GM12878 (cell line): ENCODE results near the gene COL5A1. TPM values are rescaled to one million over a fixed set of nuclear protein-coding genes. Genes with fewer than 3 reads are reported as not detected.

Experiments used
- ATAC-seq: fragments of 200-7000 bp; cut with Tn5 transposase; 3 replicates; pipeline ENCODE4 v1.9.1; 2020; ENCODE audit warnings: mild to moderate bottlenecking, moderate library complexity
- BruUV-seq: library from RNA; stranded (reverse); fragments of 400-500 nt; replicated peaks from 2 replicates; lab custom pipeline; 2021; lab: Mats Ljungman, UMichigan
- CTCF ChIA-PET: fragments of 300-600 bp; sonication (Branson Sonifier 250); formaldehyde crosslinking; extraction: SDS; loops from one replicate; lab custom pipeline; 2021; ENCODE audit warnings: inconsistent platforms; lab: Yijun Ruan, JAX
- POLR2A ChIA-PET: fragments of 350-600 bp; formaldehyde crosslinking; extraction: SDS; loops from one replicate; lab custom pipeline; 2021; ENCODE audit warnings: inconsistent platforms; lab: Charles Lee
- RAD21 ChIA-PET: fragments of 300-600 bp; sonication (Branson Sonifier 250); formaldehyde crosslinking; loops from one replicate; lab custom pipeline; 2023; ENCODE audit warnings: antibody characterized with exemption; ENCODE audit not compliant: unreplicated experiment; lab: Charles Lee
- SMC1A ChIA-PET: fragments of 300-600 bp; sonication (Branson Sonifier 250); formaldehyde crosslinking; loops from one replicate; lab custom pipeline; 2023; ENCODE audit not compliant: unreplicated experiment, uncharacterized antibody; lab: Charles Lee
- DNase-seq: peaks from one replicate; pipeline ENCODE4 v3.0.0-alpha.2; 2011; ENCODE audit warnings: low read depth, low spot score
- FAIRE-seq: peaks from 3 replicates; lab custom pipeline; 2011; peaks lifted over from hg19 to GRCh38; lab: Jason Lieb, UNC
- H2AFZ ChIP-seq: 2 replicates; pipeline ENCODE4 v1.6.0; 2011; ENCODE audit warnings: low read depth, low read length, control low read depth; ENCODE audit not compliant: control insufficient read depth
- H3K27ac ChIP-seq: 2 replicates; pipeline ENCODE4 v1.5.1; 2011; ENCODE audit warnings: control low read depth; ENCODE audit not compliant: control insufficient read depth, insufficient read depth
- H3K27me3 ChIP-seq, 2 experiments: replicated peaks in 1 of 2; 2 replicates each; pipeline versions ENCODE4 v1.6.0 to v1.6.1; 2011; ENCODE audit warnings: low read length in 1 of 2; ENCODE audit not compliant: control insufficient read depth in 2 of 2, insufficient read depth in 2 of 2
- H3K36me3 ChIP-seq, 2 experiments: 2 replicates each; pipeline ENCODE4 v1.5.1; 2011; ENCODE audit warnings: low read length in 1 of 2; ENCODE audit not compliant: control insufficient read depth in 2 of 2, insufficient read depth in 2 of 2
- H3K4me1 ChIP-seq: 2 replicates; pipeline ENCODE4 v1.6.1; 2011; ENCODE audit warnings: mild to moderate bottlenecking, low read length, moderate library complexity, mixed read lengths; ENCODE audit not compliant: control insufficient read depth, insufficient read depth
- H3K4me2 ChIP-seq: 2 replicates; pipeline ENCODE4 v1.6.0; 2011; ENCODE audit warnings: control low read depth; ENCODE audit not compliant: control insufficient read depth, insufficient read depth
- H3K4me3 ChIP-seq: fragments of 200-600 bp; sonication (generic); 2 replicates; pipeline ENCODE4 v1.5.1; 2016
- H3K79me2 ChIP-seq: 2 replicates; pipeline ENCODE4 v1.6.0; 2011; ENCODE audit warnings: low read length; ENCODE audit not compliant: control insufficient read depth, insufficient read depth
- H3K9ac ChIP-seq: 2 replicates; pipeline ENCODE4 v1.8.0; 2011; ENCODE audit warnings: low read length, control low read depth, mixed read lengths; ENCODE audit not compliant: control insufficient read depth, insufficient read depth
- H3K9me3 ChIP-seq: replicated peaks from 3 replicates; pipeline ENCODE4 v1.5.1; 2011; ENCODE audit warnings: mild to moderate bottlenecking, low read length; ENCODE audit not compliant: control insufficient read depth, insufficient read depth
- H4K20me1 ChIP-seq: 2 replicates; pipeline ENCODE4 v1.6.0; 2011; ENCODE audit not compliant: control insufficient read depth, insufficient read depth
- BHLHE40 ChIP-seq, 2 experiments: fragments of 450-650 bp in 1 of 2; IDR thresholded peaks; 2 replicates each; pipeline ENCODE4 v1.6.1; 2011 to 2017; ENCODE audit warnings: low read depth in 2 of 2, borderline replicate concordance in 1 of 2, improper control_type of control experiment in 1 of 2, low read length in 1 of 2, mild to moderate bottlenecking in 1 of 2
- E2F8 ChIP-seq: fragments of 450-650 bp; IDR thresholded peaks from 2 replicates; pipeline ENCODE4 v1.6.1; 2018; ENCODE audit warnings: mild to moderate bottlenecking, low read depth, moderate library complexity; ENCODE audit not compliant: partially characterized antibody
- FOS ChIP-seq: IDR thresholded peaks from 3 replicates; pipeline ENCODE4 v1.6.1; 2011; ENCODE audit warnings: borderline replicate concordance; ENCODE audit not compliant: insufficient read length; ENCODE audit errors: extremely low read depth
- MAX ChIP-seq: IDR thresholded peaks from 2 replicates; pipeline ENCODE4 v1.6.1; 2012; ENCODE audit warnings: low read depth, low read length, improper control_type of control experiment
- NR2C1 ChIP-seq: fragments of 450-650 bp; IDR thresholded peaks from 2 replicates; pipeline ENCODE4 v1.6.1; 2017; ENCODE audit warnings: antibody characterized with exemption, mild to moderate bottlenecking, moderate library complexity
- NR2F1 ChIP-seq: fragments of 450-650 bp; conservative IDR thresholded peaks from 2 replicates; pipeline ENCODE4 v1.6.1; 2017; ENCODE audit warnings: mild to moderate bottlenecking
- PAX8 ChIP-seq: fragments of 450-650 bp; IDR thresholded peaks from 2 replicates; pipeline ENCODE4 v1.6.1; 2017; ENCODE audit warnings: mild to moderate bottlenecking, moderate library complexity
- SREBF1 ChIP-seq: IDR thresholded peaks from 2 replicates; pipeline ENCODE4 v1.6.1; 2012; ENCODE audit warnings: mild to moderate bottlenecking, low read length
- TARDBP ChIP-seq: IDR thresholded peaks from 2 replicates; pipeline ENCODE4 v1.6.1; 2016; ENCODE audit warnings: borderline replicate concordance
- ZBTB11 ChIP-seq: fragments of 450-650 bp; formaldehyde crosslinking; IDR thresholded peaks from 2 replicates; pipeline ENCODE4 v1.5.0; 2022; ENCODE audit warnings: mild to moderate bottlenecking, missing genetic modification characterization
- ZBTB40 ChIP-seq: fragments of 450-650 bp; IDR thresholded peaks from 2 replicates; pipeline ENCODE4 v1.6.1; 2016; ENCODE audit warnings: mild to moderate bottlenecking, moderate library complexity, borderline replicate concordance
- ZNF622 ChIP-seq: fragments of 450-650 bp; IDR thresholded peaks from 2 replicates; pipeline ENCODE4 v1.6.1; 2017; ENCODE audit warnings: mild to moderate bottlenecking, inconsistent platforms
- WGBS: methylation state at CpG from one replicate; pipeline ENCODE4 v1.1.6; 2016; ENCODE audit warnings: low lambda C conversion rate; ENCODE audit not compliant: insufficient replicate concordance, insufficient coverage; ENCODE audit errors: missing lambda C conversion rate; 5-methylcytosine and 5-hydroxymethylcytosine counted together
- in situ Hi-C: fragments of 300-500 bp; cut with MboI; formaldehyde crosslinking; loops from 9 replicates; pipeline ENCODE4 v1.14.3; 2018; ENCODE audit warnings: mixed read lengths
- intact Hi-C: fragments of 100-400 bp; cut with micrococcal nuclease; formaldehyde crosslinking; loops from one replicate; pipeline ENCODE4 v1.14.2; 2022; ENCODE audit not compliant: unreplicated experiment
- polyA plus RNA-seq, 11 experiments: library from polyadenylated mRNA; depleted of rRNA in 4 of 11; unstranded in 6 of 11; stranded (reverse) in 5 of 11; fragments of >200 nt; fragmentation: Nextera tagmentation in 4 of 11; fragmentation: Illumina TruSeq in 1 of 11; extraction: Ambion mirVana in 4 of 11; extraction: Trizol in 1 of 11; gene quantifications; 1 replicate in 1 of 11; 2 replicates in 10 of 11; pipeline versions ENCODE4 v1.2.1 to v1.2.3, GENCODE V29; 2011 to 2016; ENCODE audit warnings: inconsistent platforms in 2 of 11, missing spikeins in 2 of 11, low read depth in 1 of 11
- total RNA-seq, 4 experiments: library from RNA; depleted of rRNA in 3 of 4; stranded (reverse); fragments of >200 nt in 3 of 4; fragmentation: Illumina TruSeq in 1 of 4; extraction: Trizol in 1 of 4; gene quantifications; 2 replicates each; pipeline versions ENCODE4 v1.2.1 to v1.2.3, GENCODE V29; 2013 to 2021

COL5A1 gene
- total and polyA plus RNA-seq, 10 of the 15 experiments (the other 5 are each of a cell fraction or from before 2014, with no cell fraction given) = under 0.01 to 0.15 (median 0.13) TPM; not detected in 4

DNA sequence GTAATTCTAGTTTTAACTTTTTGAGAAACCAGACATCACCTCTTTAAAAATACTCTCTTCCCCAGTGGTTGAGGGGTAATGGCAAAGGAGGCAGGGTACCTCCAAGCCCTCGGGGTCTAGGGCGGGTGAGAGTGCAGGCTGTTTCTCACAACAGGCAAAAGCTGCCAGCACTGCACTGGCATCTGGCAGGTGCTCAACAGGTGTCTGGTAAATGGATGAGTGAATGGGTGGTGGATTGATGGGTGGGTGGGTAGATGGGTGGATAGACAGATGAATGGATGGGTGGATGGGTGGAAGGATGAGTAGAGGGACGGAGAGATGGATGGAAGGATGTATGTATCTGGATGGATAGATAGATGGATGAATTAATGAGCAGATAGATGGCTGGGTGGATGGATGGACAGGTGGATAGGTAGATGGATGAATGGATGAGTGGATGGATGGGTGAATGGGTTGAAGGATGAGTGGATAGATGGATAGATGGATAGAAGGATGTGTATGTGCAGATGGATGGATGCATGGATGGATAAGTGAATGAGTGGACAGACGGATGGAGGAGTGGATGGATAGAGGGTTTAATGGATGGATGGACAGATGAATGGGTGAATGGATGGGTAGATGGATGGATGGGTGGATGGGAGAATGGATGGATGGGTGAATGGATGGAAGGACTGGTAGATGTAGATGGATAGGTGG is 84.6 kb downstream of the COL5A1 start:
- H3K9ac ChIP-seq = no peak overlapping the region
- ChIA-PET CTCF (interaction anchor here (0.8 kb wide), 1 partner anchor 41 kb away, joined by 3 read pairs; no protein-coding TSS in a partner anchor), POLR2A (no interaction called here), SMC1A (no interaction called here), RAD21 (no interaction called here)
- no peaks in the 10 kb centered on the region for H3K79me2 ChIP-seq
- intact Hi-C loops = no loop called here
- H3K27me3 ChIP-seq = no peaks in the 10 kb centered on the region; a peak in 2 of 4 replicates
- ATAC-seq (no peak), FAIRE-seq (no peak), DNase-seq (no peak)
- no peak overlapping the region for H3K27ac ChIP-seq
- H3K4me1 ChIP-seq = no peaks in the 10 kb centered on the region
- H2AFZ ChIP-seq = no peak overlapping the region
- in situ Hi-C loops = no loop called here
- no peaks in the 10 kb centered on the region for H3K9me3 ChIP-seq
- no TSS peak for BruUV-seq
- TF ChIP-seq NR2F1 (no peak), ZNF622 (no peak), BHLHE40 (IDR thresholded peaks at IDR 0.05; ENCODE audit: borderline replicate concordance in 1 of 2, low read depth in 2 of 2, low read length in 1 of 2) (no peak), FOS (no peak), SREBF1 (no peak), E2F8 (no peak), NR2C1 (no peak), TARDBP (no peak), ZBTB11 (CRISPR knock-in tag) (no peak), MAX (no peak), PAX8 (no peak), ZBTB40 (no peak)
- H3K36me3 ChIP-seq = no peaks in the 10 kb centered on the region
- H3K4me3 ChIP-seq = no peak overlapping the region
- 11% methylated on average over 4 of the region's 4 CpGs for WGBS
- no peak overlapping the region for H3K4me2 ChIP-seq
- no peaks in the 10 kb centered on the region for H4K20me1 ChIP-seq
